MM.1S (cell line): Measurements from ENCODE around the gene TMEM235.

ENCODE experiments used
- DNase-seq: peaks from one replicate; pipeline ENCODE4 v3.0.0-alpha.2; 2015
- H2AFZ ChIP-seq: fragments of 300-600 bp; sonication (generic); 2 replicates; pipeline ENCODE4 v1.6.0; 2016; ENCODE audit warnings: antibody characterized with exemption, low read length
- H3F3A ChIP-seq: fragments of 300-600 bp; sonication (generic); 2 replicates; pipeline ENCODE4 v1.6.1; 2016; ENCODE audit warnings: mild to moderate bottlenecking, antibody characterized with exemption, low read length, moderate library complexity, mixed read lengths; ENCODE audit not compliant: insufficient read depth
- H3K27ac ChIP-seq: fragments of 300-600 bp; sonication (generic); 2 replicates; pipeline ENCODE4 v1.5.1; 2016; ENCODE audit warnings: mild to moderate bottlenecking, low read length
- H3K27me3 ChIP-seq: fragments of 300-600 bp; sonication (generic); replicated peaks from 2 replicates; pipeline ENCODE4 v1.6.0; 2016; ENCODE audit warnings: low read length; ENCODE audit not compliant: insufficient read depth
- H3K36me3 ChIP-seq: fragments of 300-600 bp; sonication (generic); replicated peaks from 2 replicates; pipeline ENCODE4 v1.6.1; 2016; ENCODE audit warnings: mild to moderate bottlenecking, low read length, mixed read lengths; ENCODE audit not compliant: insufficient read depth
- H3K4me1 ChIP-seq: fragments of 300-600 bp; sonication (generic); 2 replicates; pipeline ENCODE4 v1.6.1; 2016; ENCODE audit warnings: low read length, mixed read lengths
- H3K4me2 ChIP-seq: fragments of 300-600 bp; sonication (generic); 2 replicates; pipeline ENCODE4 v1.6.0; 2016; ENCODE audit warnings: low read depth, low read length
- H3K4me3 ChIP-seq: fragments of 300-600 bp; sonication (generic); 2 replicates; pipeline ENCODE4 v1.5.1; 2016; ENCODE audit warnings: low read length, mixed read lengths
- H3K79me2 ChIP-seq: fragments of 300-600 bp; sonication (generic); 2 replicates; pipeline ENCODE4 v1.6.1; 2016; ENCODE audit warnings: mixed run types, low read length, mixed read lengths
- H3K9ac ChIP-seq: fragments of 300-600 bp; sonication (generic); 2 replicates; pipeline ENCODE4 v1.6.1; 2016; ENCODE audit warnings: low read length, mixed read lengths
- H3K9me2 ChIP-seq: fragments of 300-600 bp; sonication (generic); replicated peaks from 2 replicates; pipeline ENCODE4 v1.6.1; 2016; ENCODE audit warnings: mild to moderate bottlenecking, low read length, mixed read lengths; ENCODE audit not compliant: insufficient read depth
- H3K9me3 ChIP-seq: fragments of 300-600 bp; sonication (generic); replicated peaks from 2 replicates; pipeline ENCODE4 v1.6.1; 2016; ENCODE audit warnings: mild to moderate bottlenecking, low read length, mixed read lengths; ENCODE audit not compliant: insufficient read depth
- H4K20me1 ChIP-seq: fragments of 300-600 bp; sonication (generic); 2 replicates; pipeline ENCODE4 v1.6.1; 2016; ENCODE audit warnings: mild to moderate bottlenecking, low read length, moderate library complexity, mixed read lengths; ENCODE audit not compliant: insufficient read depth
- EZH2 ChIP-seq: fragments of 300-600 bp; sonication (generic); optimal IDR thresholded peaks from 2 replicates; pipeline ENCODE3; 2017; ENCODE audit warnings: low read depth, mild to moderate bottlenecking, antibody characterized with exemption, low read length, mixed read lengths
- EZH2phosphoT487 ChIP-seq: fragments of 300-600 bp; sonication (generic); IDR thresholded peaks from 2 replicates; pipeline ENCODE4 v1.6.1; 2018; ENCODE audit warnings: antibody characterized with exemption, low read length
- TF ChIP-seq, protein P1 (sequence below): fragments of 300-600 bp; sonication (generic); IDR thresholded peaks from 2 replicates; pipeline ENCODE4 v1.5.1; 2016; ENCODE audit warnings: antibody characterized with exemption, low read length, mixed read lengths

TMEM235 gene

DNA sequence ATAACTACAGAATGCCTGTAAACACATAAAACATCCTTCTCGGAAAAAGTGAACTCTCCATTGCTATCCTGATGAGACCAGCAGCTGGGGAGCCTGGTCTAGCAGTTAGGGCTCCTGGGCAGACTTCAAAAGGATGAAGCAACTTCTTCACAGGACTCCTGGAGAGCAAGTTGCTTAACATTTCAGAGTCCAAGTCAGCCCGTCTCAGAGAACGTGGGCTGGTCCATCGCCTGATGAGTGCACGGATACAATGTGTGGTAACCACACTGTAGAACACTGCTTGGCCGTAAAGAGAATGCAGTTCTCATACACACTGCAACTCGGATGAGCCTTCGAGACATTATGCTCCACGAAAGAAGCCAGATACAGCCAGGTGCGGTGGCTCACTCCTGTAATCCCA lies 52.7 kb downstream of the TMEM235 start:
- Histone ChIP-seq H3K9me3 (no peaks in the 10 kb centered on the region), H3F3A (no peaks in the 10 kb centered on the region), H3K36me3 (no peaks in the 10 kb centered on the region), H3K4me3 (no peak overlapping the region), H3K27me3 (no peaks in the 10 kb centered on the region), H3K4me2 (no peak overlapping the region), H3K27ac (no peak overlapping the region), H3K79me2 (no peaks in the 10 kb centered on the region), H4K20me1 (no peaks in the 10 kb centered on the region), H3K9ac (no peak overlapping the region), H3K4me1 (peaks cover 4% of the 10 kb centered on the region; the same call in 1 of the 2 replicates), H2AFZ (no peak overlapping the region), H3K9me2 (no peaks in the 10 kb centered on the region)
- DNase-seq, result no peak
- no peak for TF ChIP-seq EZH2
- TF ChIP-seq EZH2phosphoT487, result no peak
- TF ChIP-seq, protein P1, sequence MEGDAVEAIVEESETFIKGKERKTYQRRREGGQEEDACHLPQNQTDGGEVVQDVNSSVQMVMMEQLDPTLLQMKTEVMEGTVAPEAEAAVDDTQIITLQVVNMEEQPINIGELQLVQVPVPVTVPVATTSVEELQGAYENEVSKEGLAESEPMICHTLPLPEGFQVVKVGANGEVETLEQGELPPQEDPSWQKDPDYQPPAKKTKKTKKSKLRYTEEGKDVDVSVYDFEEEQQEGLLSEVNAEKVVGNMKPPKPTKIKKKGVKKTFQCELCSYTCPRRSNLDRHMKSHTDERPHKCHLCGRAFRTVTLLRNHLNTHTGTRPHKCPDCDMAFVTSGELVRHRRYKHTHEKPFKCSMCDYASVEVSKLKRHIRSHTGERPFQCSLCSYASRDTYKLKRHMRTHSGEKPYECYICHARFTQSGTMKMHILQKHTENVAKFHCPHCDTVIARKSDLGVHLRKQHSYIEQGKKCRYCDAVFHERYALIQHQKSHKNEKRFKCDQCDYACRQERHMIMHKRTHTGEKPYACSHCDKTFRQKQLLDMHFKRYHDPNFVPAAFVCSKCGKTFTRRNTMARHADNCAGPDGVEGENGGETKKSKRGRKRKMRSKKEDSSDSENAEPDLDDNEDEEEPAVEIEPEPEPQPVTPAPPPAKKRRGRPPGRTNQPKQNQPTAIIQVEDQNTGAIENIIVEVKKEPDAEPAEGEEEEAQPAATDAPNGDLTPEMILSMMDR, result no peak

DNA sequence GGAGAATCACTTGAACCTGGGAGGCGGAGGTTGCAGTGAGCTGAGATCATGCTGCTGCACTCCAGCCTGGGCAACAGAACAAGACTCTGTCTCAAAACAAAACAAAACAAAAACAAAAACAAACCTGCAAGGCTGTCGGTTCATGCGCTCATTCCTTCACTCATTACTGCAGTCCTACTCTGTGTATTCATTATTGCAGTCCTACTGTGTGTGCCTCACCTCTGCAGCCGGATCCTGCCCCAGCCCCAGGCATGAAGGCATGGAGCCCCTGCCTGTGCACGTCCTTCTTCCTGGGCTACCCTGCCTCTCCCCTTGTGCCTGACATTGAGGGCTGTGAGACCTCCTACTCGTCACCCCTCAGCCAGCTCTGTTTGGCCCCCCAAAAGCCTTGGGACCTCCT lies 57.6 kb downstream of the TMEM235 start:
- no peaks in the 10 kb centered on the region for H3K79me2 ChIP-seq
- H3K27me3 ChIP-seq, result no peaks in the 10 kb centered on the region; the same call in 1 of the 2 replicates
- no peaks in the 10 kb centered on the region for H3K9me3 ChIP-seq
- H4K20me1 ChIP-seq, result no peaks in the 10 kb centered on the region
- H3K4me1 ChIP-seq, result no peaks in the 10 kb centered on the region
- H3K9ac ChIP-seq, result no peak overlapping the region
- no peak overlapping the region for H3K27ac ChIP-seq
- TF ChIP-seq, protein P1, result no peak
- no peak for TF ChIP-seq EZH2phosphoT487
- TF ChIP-seq EZH2, result no peak
- H3K9me2 ChIP-seq, result no peaks in the 10 kb centered on the region
- 0 out of 2 replicates have a peak overlapping the region, but pooled peaks have one; percentile 55 for H2AFZ ChIP-seq
- H3K4me2 ChIP-seq, result peak overlapping the region; percentile 68; the same call in 1 of the 2 replicates
- no peaks in the 10 kb centered on the region for H3F3A ChIP-seq
- no peak overlapping the region for H3K4me3 ChIP-seq
- no peak for DNase-seq
- H3K36me3 ChIP-seq, result no peaks in the 10 kb centered on the region

DNA sequence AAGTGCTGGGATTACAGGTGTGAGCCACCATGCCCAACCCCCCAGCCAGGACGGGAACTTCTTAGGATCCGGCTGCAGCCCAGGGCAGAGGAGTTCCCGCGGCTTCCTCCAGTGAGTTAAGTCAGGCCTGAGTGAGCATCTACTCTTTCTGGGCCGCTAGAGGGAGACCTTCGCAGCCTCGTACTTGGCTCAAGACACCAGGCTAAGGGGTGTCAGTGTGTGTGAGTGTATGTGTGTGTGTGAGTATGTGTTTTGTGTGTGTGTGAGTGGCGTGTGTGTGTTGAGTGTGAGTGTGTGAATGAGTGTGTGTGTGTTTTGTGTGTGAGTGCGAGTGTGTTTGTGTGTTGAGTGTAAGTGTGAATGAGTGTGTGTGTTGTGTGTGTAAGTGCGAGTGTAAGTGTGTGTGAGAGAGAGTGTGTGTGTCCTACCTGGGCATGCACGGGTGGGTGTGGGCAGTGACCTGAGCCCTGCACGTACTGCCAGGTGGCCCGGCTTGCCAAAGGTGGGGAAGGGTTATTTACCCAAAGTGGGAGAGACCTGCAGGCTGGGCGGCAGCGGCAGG lies 58.5 kb downstream of the TMEM235 start:
- Histone ChIP-seq H3F3A (no peaks in the 10 kb centered on the region), H3K27me3 (no peaks in the 10 kb centered on the region; the same call in 1 of the 2 replicates), H3K9ac (no peak overlapping the region; the same call in 1 of the 2 replicates), H2AFZ (peak overlapping the region; percentile 55; the same call in 1 of the 2 replicates), H3K4me2 (peak overlapping the region; percentile 68), H4K20me1 (no peaks in the 10 kb centered on the region), H3K4me3 (0 out of 2 replicates have a peak overlapping the region, but pooled peaks have one; percentile 26), H3K27ac (no peak overlapping the region), H3K36me3 (no peaks in the 10 kb centered on the region), H3K9me3 (no peaks in the 10 kb centered on the region), H3K79me2 (no peaks in the 10 kb centered on the region), H3K4me1 (no peaks in the 10 kb centered on the region), H3K9me2 (no peaks in the 10 kb centered on the region)
- TF ChIP-seq, protein P1, result peak; percentile 80
- TF ChIP-seq EZH2phosphoT487 (no peak), EZH2 (no peak)
- peak; percentile 87 for DNase-seq
